GM12892 (cell line): ENCODE results near the gene ABCB8.

Experiments used
- POLR2A ChIP-seq: IDR thresholded peaks from 2 replicates; pipeline ENCODE4 v1.6.1; 2011; ENCODE audit warnings: low read depth, low read length, control low read depth
- POLR2AphosphoS5 ChIP-seq: IDR thresholded peaks from 2 replicates; pipeline ENCODE4 v1.6.1; 2011; ENCODE audit warnings: low read depth, low read length, control low read depth
- TAF1 ChIP-seq: IDR thresholded peaks from 2 replicates; pipeline ENCODE4 v1.6.1; 2011; ENCODE audit warnings: low read depth, mild to moderate bottlenecking, control low read depth, low read length, borderline replicate concordance

- TF ChIP-seq POLR2AphosphoS5 = no peak
- TF ChIP-seq TAF1 = no peak
- TF ChIP-seq POLR2A = no peak
Measured at GRCh38 chr7:151064454-151064853, 36.2 kb downstream of the ABCB8 start.
